GM12891 (cell line): Measurements from ENCODE around the gene ADRA2B.
"Not testable (repeated sequence)": the region's sequence is repeated elsewhere in the genome, so short reads cannot be mapped to it uniquely, and the experiment has no call there.

Experiments used
- POLR2A ChIP-seq: IDR thresholded peaks from 2 replicates; pipeline ENCODE4 v1.6.1; 2011; ENCODE audit warnings: low read depth, low read length, control low read depth
- TAF1 ChIP-seq: IDR thresholded peaks from 2 replicates; pipeline ENCODE4 v1.6.1; 2011; ENCODE audit warnings: low read depth, low read length, control low read depth

GRCh38 chr2:96066511-96066910 is 49.9 kb downstream of the ADRA2B start:
- TF ChIP-seq POLR2A, TAF1: not testable (repeated sequence)
